ENCODE measurements around the gene SLC12A3.

Gene SLC12A3

DNA sequence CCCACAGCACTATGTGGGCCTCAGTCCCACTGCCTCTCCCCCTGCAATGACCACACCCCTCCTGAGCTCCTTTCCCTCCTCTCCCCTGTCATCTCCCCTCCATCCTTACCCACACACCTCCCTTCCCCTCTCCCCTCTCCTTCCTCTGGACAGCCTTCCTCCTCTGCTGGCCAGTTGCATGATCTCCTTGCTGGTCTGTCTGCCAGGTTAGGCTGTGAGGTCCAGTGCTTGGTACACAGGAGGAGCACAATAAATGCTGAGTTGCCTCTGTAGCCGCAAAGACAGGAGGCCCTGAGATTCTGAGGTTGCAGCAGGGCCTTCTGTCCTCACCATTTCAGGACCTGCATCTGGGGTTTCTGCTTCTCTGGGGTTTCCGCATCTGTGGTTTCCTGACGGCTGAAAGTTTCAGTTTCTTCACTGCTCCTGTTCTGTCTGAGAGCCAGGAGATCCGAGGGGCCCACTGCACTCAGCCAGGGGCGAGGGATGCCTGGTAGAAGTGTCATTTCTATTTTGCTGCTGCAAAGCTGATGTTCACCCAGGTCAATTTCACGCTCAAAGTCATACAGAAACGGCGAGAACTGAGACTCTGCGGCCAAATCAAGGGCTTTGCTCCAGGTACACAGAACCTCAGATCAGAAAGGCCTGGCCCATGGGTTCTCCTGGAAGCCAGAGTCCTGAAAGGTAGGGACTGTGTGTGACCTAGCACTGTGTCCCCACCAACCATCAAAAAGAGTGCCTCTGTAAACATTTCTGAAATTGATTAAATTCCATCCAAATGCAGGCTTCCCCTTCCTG, 4.6 kb upstream of the SLC12A3 start:
- peak overlapping the region; percentile 59 for H3K9ac ChIP-seq (ENCODE audit: low read length)
- H4K20me1 ChIP-seq (ENCODE audit: insufficient read depth, low read length), result no peaks in the 10 kb centered on the region
- peak overlapping the region; percentile 90 for H3K27ac ChIP-seq (ENCODE audit: low read length)
- H3K27me3 ChIP-seq (ENCODE audit: low read depth, low read length), result no peaks in the 10 kb centered on the region
- no peaks in the 10 kb centered on the region for H3K9me3 ChIP-seq (ENCODE audit: insufficient read depth, low read length)
- TF ChIP-seq, protein P1, sequence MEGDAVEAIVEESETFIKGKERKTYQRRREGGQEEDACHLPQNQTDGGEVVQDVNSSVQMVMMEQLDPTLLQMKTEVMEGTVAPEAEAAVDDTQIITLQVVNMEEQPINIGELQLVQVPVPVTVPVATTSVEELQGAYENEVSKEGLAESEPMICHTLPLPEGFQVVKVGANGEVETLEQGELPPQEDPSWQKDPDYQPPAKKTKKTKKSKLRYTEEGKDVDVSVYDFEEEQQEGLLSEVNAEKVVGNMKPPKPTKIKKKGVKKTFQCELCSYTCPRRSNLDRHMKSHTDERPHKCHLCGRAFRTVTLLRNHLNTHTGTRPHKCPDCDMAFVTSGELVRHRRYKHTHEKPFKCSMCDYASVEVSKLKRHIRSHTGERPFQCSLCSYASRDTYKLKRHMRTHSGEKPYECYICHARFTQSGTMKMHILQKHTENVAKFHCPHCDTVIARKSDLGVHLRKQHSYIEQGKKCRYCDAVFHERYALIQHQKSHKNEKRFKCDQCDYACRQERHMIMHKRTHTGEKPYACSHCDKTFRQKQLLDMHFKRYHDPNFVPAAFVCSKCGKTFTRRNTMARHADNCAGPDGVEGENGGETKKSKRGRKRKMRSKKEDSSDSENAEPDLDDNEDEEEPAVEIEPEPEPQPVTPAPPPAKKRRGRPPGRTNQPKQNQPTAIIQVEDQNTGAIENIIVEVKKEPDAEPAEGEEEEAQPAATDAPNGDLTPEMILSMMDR (IDR thresholded peaks at IDR 0.05; ENCODE audit: low read depth, low read length), result no peak
- no peak for TF ChIP-seq EZH2phosphoT487 (IDR thresholded peaks at IDR 0.05; ENCODE audit: low read depth)
- H3K4me2 ChIP-seq (ENCODE audit: low read length), result peak overlapping the region; percentile 75
- no peak overlapping the region for H2AFZ ChIP-seq (ENCODE audit: low read depth, low read length)
- H3K4me1 ChIP-seq (ENCODE audit: low read length), result peaks cover 60% of the 10 kb centered on the region
- H3K36me3 ChIP-seq (replicated peaks; ENCODE audit: low read depth, low read length), result no peaks in the 10 kb centered on the region
- no peaks in the 10 kb centered on the region for H3K79me2 ChIP-seq (ENCODE audit: low read length)
- H3K4me3 ChIP-seq (ENCODE audit: low read length), result peak overlapping the region; percentile 49

GRCh38 chr16:56861092-56861610, 3.9 kb upstream of the SLC12A3 start:
- peaks cover 60% of the 10 kb centered on the region for H3K4me1 ChIP-seq (ENCODE audit: low read length)
- no peaks in the 10 kb centered on the region for H3K9me3 ChIP-seq (ENCODE audit: insufficient read depth, low read length)
- peak overlapping the region; percentile 49; the same call in 1 of the 2 replicates for H3K4me3 ChIP-seq (ENCODE audit: low read length)
- TF ChIP-seq, protein P1 (IDR thresholded peaks at IDR 0.05; ENCODE audit: low read depth, low read length), result no peak
- TF ChIP-seq EZH2phosphoT487 (IDR thresholded peaks at IDR 0.05; ENCODE audit: low read depth), result no peak
- H3K9ac ChIP-seq (ENCODE audit: low read length), result peak overlapping the region; percentile 59
- no peaks in the 10 kb centered on the region for H3K27me3 ChIP-seq (ENCODE audit: low read depth, low read length)
- H4K20me1 ChIP-seq (ENCODE audit: insufficient read depth, low read length), result no peaks in the 10 kb centered on the region
- H3K4me2 ChIP-seq (ENCODE audit: low read length), result peak overlapping the region; percentile 75
- H3K36me3 ChIP-seq (replicated peaks; ENCODE audit: low read depth, low read length), result no peaks in the 10 kb centered on the region
- H3K27ac ChIP-seq (ENCODE audit: low read length), result peak overlapping the region; percentile 90
- no peak overlapping the region for H2AFZ ChIP-seq (ENCODE audit: low read depth, low read length)
- no peaks in the 10 kb centered on the region for H3K79me2 ChIP-seq (ENCODE audit: low read length)

DNA sequence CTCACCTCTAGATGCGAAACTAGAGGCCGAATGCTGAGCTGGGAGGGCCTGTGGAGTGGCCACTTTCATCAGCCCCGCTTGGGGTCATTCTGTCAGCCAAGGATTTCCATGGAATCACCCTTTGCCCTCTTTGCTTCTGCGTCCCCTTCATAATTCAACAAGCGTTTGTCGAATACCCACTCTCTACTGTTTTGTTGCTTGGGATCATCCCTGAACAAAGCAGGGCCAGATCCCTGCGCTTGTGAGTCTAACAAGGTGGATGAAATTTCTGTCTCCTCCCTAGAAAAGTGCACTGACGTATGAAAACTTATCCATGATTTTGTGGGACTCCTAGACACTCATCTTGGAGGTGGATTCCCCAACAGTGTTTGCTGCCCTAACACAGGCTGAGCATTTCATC, 3.3 kb upstream of the SLC12A3 start:
- Histone ChIP-seq H3K9ac (ENCODE audit: low read length) (peak overlapping the region; percentile 59; the same call in 1 of the 2 replicates), H3K4me3 (ENCODE audit: low read length) (no peak overlapping the region), H2AFZ (ENCODE audit: low read depth, low read length) (no peak overlapping the region), H3K4me2 (ENCODE audit: low read length) (no peak overlapping the region), H4K20me1 (ENCODE audit: insufficient read depth, low read length) (no peaks in the 10 kb centered on the region), H3K36me3 (replicated peaks; ENCODE audit: low read depth, low read length) (no peaks in the 10 kb centered on the region), H3K79me2 (ENCODE audit: low read length) (no peaks in the 10 kb centered on the region), H3K4me1 (ENCODE audit: low read length) (peaks cover 60% of the 10 kb centered on the region), H3K27me3 (ENCODE audit: low read depth, low read length) (no peaks in the 10 kb centered on the region), H3K27ac (ENCODE audit: low read length) (peak overlapping the region; percentile 90; the same call in 1 of the 2 replicates), H3K9me3 (ENCODE audit: insufficient read depth, low read length) (no peaks in the 10 kb centered on the region)
- TF ChIP-seq, protein P1 (IDR thresholded peaks at IDR 0.05; ENCODE audit: low read depth, low read length), result no peak
- TF ChIP-seq EZH2phosphoT487 (IDR thresholded peaks at IDR 0.05; ENCODE audit: low read depth), result no peak

- H3K36me3 ChIP-seq (replicated peaks; ENCODE audit: low read depth, low read length), result no peaks in the 10 kb centered on the region
- H3K4me3 ChIP-seq (ENCODE audit: low read length), result no peak overlapping the region
- no peaks in the 10 kb centered on the region for H3K79me2 ChIP-seq (ENCODE audit: low read length)
- no peaks in the 10 kb centered on the region for H4K20me1 ChIP-seq (ENCODE audit: insufficient read depth, low read length)
- no peak overlapping the region for H2AFZ ChIP-seq (ENCODE audit: low read depth, low read length)
- H3K9ac ChIP-seq (ENCODE audit: low read length), result no peak overlapping the region
- H3K27ac ChIP-seq (ENCODE audit: low read length), result no peak overlapping the region
- H3K4me1 ChIP-seq (ENCODE audit: low read length), result peaks cover 56% of the 10 kb centered on the region
- TF ChIP-seq, protein P1 (IDR thresholded peaks at IDR 0.05; ENCODE audit: low read depth, low read length), result no peak
- no peak for TF ChIP-seq EZH2phosphoT487 (IDR thresholded peaks at IDR 0.05; ENCODE audit: low read depth)
- no peaks in the 10 kb centered on the region for H3K9me3 ChIP-seq (ENCODE audit: insufficient read depth, low read length)
- no peak overlapping the region for H3K4me2 ChIP-seq (ENCODE audit: low read length)
- no peaks in the 10 kb centered on the region for H3K27me3 ChIP-seq (ENCODE audit: low read depth, low read length)
These were observed 2.2 kb upstream of the SLC12A3 start for GRCh38 chr16:56862776-56863175.
